SKM-1 treated with dmso at 0.1 percent for 144 hours (cell line): Measurements from ENCODE around the gene USP2.
A peak's percentile ranks its signal among the peaks of the same experiment; 100 is the strongest.

Source experiments
- DNase-seq: peaks from one replicate; lab custom pipeline; 2025; ENCODE audit not compliant: unreplicated experiment; lab: John Stamatoyannopoulos, UW

USP2 gene, protein sequence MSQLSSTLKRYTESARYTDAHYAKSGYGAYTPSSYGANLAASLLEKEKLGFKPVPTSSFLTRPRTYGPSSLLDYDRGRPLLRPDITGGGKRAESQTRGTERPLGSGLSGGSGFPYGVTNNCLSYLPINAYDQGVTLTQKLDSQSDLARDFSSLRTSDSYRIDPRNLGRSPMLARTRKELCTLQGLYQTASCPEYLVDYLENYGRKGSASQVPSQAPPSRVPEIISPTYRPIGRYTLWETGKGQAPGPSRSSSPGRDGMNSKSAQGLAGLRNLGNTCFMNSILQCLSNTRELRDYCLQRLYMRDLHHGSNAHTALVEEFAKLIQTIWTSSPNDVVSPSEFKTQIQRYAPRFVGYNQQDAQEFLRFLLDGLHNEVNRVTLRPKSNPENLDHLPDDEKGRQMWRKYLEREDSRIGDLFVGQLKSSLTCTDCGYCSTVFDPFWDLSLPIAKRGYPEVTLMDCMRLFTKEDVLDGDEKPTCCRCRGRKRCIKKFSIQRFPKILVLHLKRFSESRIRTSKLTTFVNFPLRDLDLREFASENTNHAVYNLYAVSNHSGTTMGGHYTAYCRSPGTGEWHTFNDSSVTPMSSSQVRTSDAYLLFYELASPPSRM

GRCh38 chr11:119381181-119381988 lies at the start of gene USP2:
Gene USP2 (minus strand): TSS chr11:119381690. CDS start chr11:119373480, 8,210 bp downstream.
- peak; percentile 95 for DNase-seq

- DNase-seq, result no peak
These were observed 45.8 kb upstream of the USP2 start for GRCh38 chr11:119427279-119427678.

GRCh38 chr11:119426142-119426541 lies 44.7 kb upstream of the USP2 start:
- no peak for DNase-seq

DNA sequence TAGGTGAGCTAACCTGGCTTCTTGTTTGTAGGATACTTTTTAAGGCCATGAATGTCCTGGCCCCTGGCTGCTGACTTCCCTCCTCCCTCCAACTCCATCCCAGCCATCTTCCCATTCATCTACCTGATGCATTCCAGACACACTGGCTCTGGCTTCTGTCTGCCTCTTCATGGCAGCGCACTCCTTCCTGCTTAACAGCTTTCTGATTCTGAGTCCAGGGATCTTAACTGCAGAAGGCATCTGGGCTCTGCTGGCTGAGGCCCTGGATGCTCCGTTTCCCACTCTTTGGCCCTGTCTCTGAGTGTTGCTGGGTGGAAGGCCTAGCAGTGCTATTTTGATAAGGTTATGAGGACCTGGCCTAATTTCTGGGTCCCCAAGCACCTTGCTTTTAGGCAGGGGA lies 43.3 kb upstream of the USP2 start:
- no peak for DNase-seq

GRCh38 chr11:119424276-119424675 lies 42.8 kb upstream of the USP2 start:
- no peak for DNase-seq

- no peak for DNase-seq
These were observed 42.2 kb upstream of the USP2 start for GRCh38 chr11:119423509-119424254.

- DNase-seq, result no peak
These were observed 41.5 kb upstream of the USP2 start, which contains the start of gene THY1 for GRCh38 chr11:119422809-119423508. Gene THY1 (minus strand): TSS chr11:119423172. CDS start chr11:119420905, 2,267 bp downstream.

DNA sequence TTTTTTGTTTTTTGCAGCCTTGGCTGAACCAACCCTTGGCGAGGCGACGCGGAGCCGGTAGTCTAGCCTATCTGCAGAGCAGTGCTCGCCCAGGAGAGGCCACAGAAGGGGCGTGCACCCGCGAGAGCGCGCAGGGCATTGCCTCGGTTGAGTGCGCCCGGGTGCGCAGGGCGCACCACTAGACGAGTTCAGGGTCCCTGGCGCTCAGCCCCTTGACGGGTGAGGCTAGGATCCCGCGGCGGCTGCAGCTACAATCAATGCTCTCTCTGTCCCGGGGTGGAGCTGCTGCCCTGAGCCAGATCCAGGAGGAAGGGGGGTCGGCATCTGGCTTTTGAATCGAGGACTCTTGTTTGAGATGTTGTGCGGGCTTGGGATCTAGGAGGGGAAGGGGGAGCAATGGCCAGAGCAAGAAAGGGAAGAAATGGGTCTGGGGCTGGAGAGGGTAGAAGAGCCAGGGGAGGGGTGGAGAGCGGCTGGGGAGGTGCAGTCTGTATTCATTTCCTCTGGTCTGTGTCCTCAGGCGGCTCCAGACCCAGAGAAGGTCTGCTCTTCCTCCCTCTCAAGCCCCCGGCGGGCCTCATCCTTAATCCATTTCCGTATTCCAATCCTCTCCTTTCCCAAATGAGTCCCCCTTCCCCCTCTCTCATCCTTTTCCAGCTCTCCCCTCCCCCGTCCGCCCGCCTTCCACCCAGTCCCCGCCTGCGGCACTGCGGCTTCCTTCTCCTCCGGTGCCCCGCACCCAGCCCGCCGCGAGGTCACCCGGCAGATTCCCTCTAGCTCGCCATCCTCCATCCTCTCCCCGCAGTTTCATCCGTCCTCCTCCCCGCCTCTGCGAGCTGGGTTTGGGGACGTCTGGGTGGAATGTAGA lies 40.7 kb upstream of the USP2 start:
- DNase-seq, result no peak

DNA sequence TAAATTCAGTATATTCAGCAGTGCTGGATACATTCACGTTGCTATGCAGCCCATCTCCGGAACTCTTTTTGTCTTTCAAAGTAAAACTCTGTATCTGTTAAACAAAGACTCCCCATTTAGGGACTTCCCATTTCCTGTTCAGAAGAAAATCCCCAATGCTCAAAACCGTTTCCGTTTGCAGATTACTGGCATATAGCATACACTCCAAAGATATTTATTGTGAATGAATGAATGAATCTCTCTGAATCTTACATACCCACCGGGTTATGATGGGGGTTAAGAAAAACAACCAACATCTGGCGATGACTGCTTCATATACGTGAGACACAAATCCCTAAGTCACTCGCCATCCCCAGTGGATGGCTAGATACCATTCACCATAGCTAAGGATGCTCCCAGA lies 39.9 kb upstream of the USP2 start:
- DNase-seq, result no peak

DNA sequence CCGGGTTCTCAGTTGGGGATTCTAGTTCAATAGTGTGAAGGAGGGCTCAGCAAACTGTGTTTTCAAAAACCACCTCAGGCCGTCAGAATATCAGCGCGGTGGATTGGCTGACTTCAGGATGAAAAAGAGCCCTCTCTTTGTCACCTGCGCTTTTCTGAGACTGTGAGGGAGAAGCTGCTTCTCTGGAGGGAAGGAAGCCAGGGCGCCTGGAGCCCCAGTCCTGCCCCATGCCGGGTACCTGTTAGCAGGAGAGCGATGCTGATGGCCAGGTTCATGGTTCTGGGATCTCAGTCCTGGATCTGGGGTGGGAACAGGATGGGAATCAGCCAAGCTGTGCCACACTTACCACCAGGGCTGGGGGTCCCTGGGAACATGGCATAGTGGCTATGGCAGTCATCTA lies 39.1 kb upstream of the USP2 start:
- no peak for DNase-seq

DNA sequence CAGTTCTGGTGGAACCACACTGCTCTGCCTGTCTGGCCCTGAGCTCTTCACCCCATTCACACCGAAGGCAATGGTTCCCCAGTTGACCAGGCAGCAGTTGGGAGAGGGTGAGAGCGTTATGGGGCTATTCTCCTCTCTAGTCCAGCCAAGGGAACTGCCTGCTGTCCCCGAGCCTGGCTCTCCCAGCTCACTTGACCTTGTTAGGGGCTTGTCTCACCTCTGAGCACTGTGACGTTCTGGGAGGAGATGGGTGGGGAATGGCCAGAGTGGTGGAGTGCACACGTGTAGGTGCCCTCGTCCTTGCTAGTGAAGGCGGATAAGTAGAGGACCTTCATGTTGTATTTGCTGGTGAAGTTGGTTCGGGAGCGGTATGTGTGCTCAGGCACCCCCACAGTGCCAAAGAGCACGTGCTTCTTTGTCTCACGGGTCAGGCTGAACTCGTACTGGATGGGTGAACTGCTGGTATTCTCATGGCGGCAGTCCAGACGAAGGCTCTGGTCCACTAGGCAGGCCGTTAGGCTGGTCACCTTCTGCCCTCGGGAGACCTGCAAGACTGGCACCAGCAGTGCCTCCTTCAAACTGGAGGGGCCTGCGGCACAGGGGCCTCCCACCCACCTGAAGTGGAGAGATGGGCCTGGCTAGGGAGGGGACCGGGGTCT lies 38.5 kb upstream of the USP2 start:
- no peak for DNase-seq

DNA sequence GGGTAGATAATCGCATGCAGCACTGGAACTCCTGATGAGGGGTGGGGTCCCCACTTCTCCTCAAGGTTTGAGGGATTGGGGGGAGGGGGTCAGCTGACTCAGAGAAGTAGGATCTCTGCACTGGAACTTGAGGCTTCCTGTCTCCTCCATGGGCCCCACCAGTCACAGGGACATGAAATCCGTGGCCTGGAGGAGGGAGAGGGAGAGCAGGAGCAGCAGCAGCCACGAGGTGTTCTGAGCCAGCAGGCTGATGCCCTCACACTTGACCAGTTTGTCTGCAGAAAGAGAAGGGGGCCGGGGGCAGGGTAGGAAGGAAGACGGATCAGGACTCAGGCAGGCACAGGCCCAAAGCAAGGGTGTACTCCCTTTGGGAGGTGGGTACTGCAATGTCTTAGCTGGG lies 37.8 kb upstream of the USP2 start:
- DNase-seq, result no peak

- no peak for DNase-seq
These were observed 37.3 kb upstream of the USP2 start for GRCh38 chr11:119418759-119419158.

- DNase-seq, result no peak
These were observed 36.4 kb upstream of the USP2 start for GRCh38 chr11:119417726-119418540.

- DNase-seq, result no peak
These were observed 35.4 kb upstream of the USP2 start for GRCh38 chr11:119416606-119417580.

- no peak for DNase-seq
These were observed 34.5 kb upstream of the USP2 start for GRCh38 chr11:119415966-119416365.

DNA sequence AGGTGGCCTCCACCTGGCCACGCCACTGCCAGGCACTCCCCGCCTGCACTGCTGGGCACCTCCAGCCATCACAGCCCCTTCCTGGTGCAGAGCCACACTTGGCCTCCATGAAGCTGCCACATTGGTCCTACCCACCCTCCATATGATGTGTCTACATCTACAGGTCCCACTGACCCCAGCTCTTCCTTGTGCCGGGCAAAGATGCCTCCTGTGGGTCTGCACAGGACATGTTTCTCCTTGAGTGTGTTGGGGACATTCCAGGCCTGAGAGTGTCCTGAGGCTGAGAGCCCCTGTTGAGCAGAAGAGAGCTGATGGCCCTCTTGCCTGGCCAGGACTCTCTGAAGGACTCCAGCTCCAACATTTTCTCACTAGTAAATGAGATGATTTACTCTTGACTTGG lies 34.0 kb upstream of the USP2 start:
- DNase-seq, result no peak
